ENCODE data around the gene IL10RA.
A peak's percentile ranks its signal among the peaks of the same experiment; 100 is the strongest.

IL10RA gene

DNA sequence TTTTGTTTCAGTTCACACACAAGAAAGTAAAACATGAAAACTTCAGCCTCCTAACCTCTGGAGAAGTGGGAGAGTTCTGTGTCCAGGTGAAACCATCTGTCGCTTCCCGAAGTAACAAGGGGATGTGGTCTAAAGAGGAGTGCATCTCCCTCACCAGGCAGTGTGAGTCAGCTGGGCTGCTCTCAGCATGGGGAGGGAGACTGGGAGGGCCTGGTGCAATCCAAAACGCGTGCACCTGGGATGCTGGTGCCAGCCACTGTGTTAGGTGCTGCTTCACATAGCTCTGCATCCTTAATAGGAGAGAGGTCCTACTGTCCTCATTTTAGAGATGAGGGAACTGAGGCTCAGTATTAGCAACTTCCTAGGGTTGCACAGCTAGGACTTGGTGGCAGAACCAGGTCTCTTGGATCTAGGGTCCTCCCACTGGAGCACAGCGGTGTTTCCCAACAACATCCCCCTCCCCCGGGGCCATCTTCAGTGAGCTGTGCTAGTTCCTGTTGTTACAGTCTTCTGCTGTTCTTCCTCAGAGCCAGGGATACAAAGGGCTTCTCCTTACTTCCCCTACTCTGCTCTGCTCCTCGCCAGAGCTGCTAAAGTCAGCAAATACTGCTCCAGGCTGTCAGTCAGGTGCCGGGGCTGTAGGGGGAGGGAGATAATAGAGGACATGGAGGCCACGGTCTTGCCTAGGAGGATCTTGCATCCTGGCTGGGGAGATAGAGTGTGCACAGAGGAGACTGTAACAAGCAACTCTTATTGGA, 8.0 kb downstream of the IL10RA start:
- no peak for DNase-seq

DNA sequence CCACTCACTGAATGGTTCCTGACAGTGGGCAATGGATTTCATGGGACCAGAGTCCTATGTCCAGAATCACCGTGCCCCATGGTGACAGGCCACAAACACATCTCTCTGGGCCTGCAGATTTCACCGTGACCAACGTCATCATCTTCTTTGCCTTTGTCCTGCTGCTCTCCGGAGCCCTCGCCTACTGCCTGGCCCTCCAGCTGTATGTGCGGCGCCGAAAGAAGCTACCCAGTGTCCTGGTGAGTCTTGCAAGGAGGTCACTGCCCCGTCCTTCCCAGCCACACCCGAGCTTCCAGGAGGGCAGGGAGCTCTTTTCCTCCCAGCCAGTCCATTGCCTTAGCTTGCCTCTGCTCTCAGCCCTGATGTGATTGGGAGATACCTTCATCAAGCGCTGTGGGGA, 9.3 kb downstream of the IL10RA start:
- DNase-seq, result no peak

DNA sequence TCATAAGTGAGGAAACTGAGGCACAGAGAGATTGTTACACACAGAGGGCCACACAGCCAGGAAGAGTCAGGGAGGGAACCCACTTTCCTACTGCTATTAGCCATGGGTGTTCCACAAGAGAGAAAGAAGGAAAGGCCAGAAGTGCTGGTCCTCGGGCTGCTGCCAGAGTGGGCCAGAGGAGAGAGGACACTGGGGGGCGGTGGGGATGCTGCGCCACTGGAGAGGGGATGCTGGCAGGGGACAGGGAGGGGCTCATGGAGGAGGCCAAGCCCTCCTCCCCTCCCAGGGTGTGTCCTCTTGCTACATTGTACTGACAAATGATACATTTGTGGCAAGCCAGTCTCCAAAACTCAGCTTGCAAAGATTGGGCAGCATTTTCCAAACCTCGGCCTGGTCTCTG, 9.9 kb downstream of the IL10RA start:
- DNase-seq, result no peak

DNA sequence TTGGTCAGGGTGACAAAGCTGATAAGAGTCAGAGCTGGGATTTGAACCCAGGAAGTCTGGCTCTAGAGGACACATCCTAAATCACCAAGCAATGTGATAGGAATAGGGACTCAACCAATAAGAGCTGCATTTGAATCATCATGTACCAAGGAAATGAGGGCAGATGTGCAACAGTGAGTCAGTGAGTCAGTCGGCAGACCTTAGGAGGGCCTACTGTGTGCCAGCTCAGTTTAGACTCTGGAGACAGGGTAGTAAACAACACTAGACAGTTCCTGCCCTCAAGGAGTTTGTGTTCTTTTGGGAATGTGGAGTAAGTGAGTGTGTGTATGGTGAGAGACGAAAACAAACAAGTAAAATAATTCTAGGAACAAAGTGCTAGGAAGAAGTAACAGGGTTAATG, 11.2 kb downstream of the IL10RA start:
- no peak for DNase-seq

DNA sequence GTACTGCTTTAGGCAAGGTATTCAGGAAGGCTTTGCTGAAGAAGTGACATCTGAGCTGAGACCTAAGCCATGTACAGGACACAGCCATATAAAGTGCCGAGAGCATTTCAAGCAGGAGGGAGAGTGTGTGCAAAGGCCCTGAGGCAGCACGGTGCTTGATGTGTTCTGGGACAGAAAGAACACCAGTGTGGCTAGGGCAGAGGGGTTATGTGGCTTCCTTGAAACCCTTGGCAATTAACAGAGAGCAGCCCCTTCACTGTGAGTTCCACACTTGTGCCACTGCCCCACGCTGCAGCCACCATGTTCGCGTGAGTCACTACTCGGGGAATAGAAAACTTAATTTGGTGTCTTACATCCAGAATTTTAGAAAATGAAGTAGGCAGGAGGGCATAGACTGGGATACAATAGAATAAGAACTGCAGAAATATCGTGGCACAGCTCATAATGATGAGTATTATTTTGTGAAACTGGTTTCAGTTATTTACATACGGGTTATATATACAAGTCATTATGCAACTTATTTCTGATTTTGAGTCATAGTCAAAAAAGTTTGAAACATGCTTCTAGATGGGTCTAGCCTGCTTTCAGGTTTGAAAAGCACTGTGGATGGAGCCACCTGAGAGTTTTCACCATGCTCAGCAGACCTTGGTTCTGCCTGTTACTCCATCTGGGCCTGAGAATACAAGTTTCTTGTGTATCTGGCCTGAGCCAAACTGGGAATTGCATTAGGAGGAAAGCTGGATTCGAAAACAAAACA, 11.8 kb downstream of the IL10RA start:
- DNase-seq, result no peak

DNA sequence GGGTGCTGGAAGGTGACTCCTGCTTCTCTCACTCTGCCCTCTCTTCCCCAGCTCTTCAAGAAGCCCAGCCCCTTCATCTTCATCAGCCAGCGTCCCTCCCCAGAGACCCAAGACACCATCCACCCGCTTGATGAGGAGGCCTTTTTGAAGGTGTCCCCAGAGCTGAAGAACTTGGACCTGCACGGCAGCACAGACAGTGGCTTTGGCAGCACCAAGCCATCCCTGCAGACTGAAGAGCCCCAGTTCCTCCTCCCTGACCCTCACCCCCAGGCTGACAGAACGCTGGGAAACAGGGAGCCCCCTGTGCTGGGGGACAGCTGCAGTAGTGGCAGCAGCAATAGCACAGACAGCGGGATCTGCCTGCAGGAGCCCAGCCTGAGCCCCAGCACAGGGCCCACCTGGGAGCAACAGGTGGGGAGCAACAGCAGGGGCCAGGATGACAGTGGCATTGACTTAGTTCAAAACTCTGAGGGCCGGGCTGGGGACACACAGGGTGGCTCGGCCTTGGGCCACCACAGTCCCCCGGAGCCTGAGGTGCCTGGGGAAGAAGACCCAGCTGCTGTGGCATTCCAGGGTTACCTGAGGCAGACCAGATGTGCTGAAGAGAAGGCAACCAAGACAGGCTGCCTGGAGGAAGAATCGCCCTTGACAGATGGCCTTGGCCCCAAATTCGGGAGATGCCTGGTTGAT, 12.6 kb downstream of the IL10RA start:
- DNase-seq, result no peak

DNA sequence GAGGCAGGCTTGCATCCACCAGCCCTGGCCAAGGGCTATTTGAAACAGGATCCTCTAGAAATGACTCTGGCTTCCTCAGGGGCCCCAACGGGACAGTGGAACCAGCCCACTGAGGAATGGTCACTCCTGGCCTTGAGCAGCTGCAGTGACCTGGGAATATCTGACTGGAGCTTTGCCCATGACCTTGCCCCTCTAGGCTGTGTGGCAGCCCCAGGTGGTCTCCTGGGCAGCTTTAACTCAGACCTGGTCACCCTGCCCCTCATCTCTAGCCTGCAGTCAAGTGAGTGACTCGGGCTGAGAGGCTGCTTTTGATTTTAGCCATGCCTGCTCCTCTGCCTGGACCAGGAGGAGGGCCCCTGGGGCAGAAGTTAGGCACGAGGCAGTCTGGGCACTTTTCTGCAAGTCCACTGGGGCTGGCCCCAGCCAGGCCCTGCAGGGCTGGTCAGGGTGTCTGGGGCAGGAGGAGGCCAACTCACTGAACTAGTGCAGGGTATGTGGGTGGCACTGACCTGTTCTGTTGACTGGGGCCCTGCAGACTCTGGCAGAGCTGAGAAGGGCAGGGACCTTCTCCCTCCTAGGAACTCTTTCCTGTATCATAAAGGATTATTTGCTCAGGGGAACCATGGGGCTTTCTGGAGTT, 13.3 kb downstream of the IL10RA start:
- DNase-seq, result no peak

DNA sequence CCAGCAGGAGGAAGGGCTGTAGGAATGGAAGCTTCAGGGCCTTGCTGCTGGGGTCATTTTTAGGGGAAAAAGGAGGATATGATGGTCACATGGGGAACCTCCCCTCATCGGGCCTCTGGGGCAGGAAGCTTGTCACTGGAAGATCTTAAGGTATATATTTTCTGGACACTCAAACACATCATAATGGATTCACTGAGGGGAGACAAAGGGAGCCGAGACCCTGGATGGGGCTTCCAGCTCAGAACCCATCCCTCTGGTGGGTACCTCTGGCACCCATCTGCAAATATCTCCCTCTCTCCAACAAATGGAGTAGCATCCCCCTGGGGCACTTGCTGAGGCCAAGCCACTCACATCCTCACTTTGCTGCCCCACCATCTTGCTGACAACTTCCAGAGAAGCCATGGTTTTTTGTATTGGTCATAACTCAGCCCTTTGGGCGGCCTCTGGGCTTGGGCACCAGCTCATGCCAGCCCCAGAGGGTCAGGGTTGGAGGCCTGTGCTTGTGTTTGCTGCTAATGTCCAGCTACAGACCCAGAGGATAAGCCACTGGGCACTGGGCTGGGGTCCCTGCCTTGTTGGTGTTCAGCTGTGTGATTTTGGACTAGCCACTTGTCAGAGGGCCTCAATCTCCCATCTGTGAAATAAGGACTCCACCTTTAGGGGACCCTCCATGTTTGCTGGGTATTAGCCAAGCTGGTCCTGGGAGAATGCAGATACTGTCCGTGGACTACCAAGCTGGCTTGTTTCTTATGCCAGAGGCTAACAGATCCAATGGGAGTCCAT, 14.1 kb downstream of the IL10RA start:
- no peak for DNase-seq

DNA sequence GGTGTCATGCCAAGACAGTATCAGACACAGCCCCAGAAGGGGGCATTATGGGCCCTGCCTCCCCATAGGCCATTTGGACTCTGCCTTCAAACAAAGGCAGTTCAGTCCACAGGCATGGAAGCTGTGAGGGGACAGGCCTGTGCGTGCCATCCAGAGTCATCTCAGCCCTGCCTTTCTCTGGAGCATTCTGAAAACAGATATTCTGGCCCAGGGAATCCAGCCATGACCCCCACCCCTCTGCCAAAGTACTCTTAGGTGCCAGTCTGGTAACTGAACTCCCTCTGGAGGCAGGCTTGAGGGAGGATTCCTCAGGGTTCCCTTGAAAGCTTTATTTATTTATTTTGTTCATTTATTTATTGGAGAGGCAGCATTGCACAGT, 14.6 kb downstream of the IL10RA start:
- no peak for DNase-seq

DNA sequence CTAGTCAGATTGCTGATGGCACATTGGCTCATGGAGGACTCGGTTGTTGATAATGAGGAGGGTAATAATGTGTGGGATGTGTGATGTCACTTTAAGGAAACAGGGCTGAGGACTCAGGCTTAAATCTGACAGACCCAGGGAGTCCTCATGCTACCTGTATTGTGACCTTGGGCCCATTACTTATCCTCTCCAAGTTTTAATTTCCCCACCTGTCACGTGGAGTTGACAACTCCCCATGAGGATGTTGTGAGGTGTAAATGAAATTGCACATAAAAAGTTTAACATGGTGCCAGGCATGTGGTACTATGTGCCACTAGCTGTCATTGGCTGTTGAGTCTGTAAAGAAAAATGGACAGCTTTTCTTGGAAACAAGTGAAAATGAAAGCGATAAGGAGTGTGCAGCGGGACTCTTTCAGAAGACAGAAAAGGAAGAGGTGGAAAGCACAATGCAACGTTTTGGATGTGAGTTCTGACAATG, 15.3 kb downstream of the IL10RA start:
- DNase-seq, result no peak

DNA sequence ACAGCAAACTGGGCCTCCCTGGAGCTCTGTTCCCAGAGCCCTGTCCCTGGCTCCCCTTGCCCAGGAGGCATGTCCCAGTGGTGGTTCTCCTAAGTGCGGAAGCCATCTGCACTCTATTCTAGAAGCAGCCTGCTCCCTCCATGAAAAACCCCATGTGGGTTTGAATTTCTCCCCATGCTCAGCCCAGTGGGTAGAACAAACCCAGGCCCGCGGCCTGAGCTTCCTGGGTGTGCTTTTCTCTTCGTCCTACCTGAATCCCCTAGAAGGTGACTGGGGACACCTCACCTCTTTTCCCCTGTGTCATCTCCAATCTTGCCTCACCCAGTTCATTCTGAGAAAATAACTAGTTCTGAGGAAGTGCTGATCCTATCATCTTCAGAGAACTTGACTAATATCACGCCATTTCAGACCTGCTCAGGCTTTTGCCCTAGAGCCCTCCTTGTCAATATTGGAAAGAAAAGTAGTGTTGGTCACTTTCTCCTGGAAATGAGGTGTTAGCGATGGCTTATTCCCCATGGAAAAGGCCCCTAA, 15.9 kb downstream of the IL10RA start:
- no peak for DNase-seq

DNA sequence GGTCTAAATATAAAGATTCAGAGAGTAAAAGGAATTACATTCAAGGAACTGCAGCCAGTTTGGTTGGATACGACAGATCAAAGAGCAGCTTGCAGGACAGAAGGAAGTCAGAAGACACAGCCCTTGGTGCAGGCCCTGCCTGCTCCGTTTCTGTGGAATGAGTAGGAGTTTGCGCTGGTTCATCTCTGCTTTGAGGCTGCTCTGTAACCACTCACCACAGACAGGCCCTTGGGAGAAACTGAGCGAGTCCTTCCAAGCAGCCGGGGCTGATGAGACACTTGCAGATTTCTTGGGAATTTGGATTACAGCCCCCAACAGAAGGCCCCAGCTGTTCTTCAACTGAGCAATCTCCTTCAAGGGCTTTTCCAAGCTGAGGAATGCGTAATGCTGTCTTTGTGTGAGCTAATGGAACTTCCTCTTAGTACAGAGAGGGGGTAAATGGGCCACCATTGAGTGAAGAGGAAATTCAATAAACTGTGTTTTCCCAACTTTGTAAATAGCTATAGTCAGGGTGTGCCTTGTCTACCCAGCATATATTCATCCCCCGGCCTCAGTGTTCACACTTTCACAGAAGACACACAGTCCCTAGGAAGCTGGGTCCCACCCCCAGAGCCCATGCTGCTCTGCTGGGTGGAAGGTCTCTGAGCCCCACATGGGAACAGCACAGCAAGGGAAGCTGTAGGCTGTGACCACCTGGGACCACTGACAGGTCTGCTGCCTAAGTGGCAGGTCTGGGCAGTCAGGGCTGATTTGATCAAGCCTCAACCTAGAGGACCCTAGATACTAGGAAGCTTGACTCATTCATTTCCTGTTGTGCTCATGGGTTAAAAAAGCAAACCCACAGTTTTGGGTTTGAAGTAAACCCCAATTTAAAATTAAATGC, 16.6 kb downstream of the IL10RA start:
- peak; percentile 42 for DNase-seq

DNA sequence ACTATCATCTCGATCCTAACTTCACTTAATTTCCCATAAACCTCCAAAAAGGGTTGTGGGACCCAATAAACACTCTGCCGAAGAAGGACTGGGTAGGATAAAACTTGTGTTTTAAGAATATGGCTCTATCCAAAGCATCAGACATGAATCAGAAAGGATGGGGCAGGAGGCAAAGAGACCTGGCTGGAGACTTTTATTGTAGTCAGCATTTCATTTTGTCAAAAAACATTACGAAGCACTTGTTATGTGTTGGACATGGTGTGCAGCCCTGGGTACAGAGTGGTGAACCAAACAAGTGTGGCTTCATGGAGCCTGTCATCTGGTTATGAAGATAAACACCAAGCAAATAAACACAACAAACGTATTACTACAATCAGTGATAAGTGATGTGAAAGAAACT, 17.3 kb downstream of the IL10RA start:
- DNase-seq, result no peak

DNA sequence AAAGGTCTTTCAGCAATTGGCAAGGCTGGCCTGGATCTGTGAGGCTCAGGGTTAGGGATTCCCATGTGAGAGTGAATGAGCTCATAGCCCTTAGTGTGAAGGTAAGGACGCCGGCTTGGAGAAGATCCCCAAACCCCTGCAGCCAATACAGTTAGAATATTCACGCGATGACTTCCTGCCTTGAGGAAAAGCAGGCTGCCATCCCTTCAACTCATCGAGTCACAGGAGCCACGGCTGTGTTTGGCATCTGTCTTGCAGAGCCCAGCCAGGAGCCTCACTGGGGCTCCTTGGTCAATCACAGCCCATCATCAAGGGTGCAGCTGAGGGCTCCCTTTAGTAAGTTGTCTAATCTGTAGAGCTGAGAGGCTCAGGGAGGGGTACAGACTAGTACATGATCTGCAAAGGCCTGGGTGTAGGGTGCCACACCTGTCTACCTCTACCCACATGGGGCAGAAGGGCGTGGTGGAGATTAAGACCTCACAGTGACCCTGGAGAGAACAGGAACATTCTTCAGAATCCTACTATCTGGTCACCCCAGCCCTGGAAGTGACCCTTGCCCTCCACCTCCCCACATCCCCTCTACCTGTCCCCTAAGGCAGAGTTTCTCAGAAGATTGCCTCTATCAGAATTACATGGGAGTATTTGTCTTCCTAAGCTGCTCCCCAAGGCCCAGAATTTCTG, 18.5 kb downstream of the IL10RA start:
- DNase-seq, result no peak

DNA sequence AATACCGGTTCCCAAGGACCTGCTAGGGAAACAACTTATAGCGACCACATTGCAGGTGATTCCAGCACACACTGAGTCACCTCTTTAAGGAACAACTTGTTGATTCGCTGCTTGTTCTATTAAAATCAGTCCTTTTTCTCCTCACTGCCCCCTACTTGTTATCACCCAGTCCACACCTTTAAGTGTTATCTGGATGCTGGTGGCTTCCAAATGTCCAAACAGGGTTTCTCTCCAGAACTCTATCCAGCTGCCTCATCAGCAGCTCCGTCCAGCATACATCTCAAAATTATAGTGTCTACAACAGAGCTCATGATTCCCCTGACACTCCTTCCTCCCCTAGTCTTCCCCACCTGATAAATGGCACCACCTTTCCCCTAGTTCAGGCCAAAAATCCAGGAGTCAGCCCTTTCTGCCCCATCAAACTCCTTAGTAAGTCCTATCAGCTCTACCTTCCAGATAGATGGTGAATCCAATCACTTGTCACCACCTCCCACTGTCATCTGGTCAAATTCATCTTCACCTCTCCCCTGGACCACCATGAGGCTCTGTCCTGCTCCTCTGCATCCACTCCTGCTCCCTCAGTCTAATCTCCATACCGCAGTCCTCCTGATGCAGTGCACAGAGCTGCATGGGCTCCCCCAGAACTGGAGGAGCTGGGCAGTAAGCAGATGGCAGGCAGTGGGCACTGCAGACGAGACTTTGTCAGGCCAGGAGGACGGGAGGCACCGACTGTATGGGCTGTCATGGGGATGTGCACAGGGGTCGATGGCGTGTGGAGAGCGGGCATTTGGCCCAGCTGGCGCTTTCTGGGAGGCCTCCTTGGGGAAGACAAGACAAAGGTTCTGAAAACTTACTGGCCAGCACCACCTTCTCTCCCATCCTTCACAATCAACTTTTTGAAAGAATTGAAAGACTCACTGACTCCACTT, 19.3 kb downstream of the IL10RA start:
- DNase-seq, result no peak

DNA sequence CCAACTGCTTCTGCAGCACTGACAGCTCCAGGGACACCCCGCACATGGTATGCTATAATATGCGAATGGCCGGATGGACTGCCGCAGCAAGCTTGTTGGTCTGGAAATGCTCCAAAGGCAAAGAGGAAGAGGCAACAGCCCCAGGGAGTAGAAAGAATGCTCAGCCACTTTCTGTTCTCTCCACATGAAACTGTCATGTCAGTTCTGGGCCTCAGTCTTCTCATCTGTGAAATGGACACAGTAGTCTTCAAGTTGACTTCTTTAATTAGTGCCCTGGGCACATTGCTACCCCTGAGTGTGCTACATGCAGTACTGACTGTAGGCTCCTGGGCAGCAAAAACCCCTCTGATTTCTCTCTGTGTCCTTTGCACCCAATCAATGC, 19.9 kb downstream of the IL10RA start:
- DNase-seq, result no peak

DNA sequence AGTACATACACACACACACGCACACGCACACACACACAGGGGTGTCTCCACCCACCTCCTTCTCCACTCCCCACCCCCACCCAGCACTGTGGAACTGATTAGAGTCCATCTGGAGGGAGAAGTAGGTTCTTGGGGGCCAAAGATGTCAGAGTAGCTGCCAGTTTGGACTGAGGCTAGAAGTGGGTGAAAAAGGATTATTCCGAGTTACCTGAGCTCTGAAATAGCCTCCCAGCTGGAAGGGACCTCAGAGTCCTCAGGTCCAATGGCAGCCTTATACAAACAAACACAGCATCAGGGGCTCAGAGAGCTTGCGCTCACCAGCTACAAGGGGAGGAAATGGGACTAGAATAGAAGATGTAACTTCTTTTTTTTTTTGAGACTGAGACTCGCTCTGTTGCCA, 20.8 kb downstream of the IL10RA start:
- no peak for DNase-seq

DNA sequence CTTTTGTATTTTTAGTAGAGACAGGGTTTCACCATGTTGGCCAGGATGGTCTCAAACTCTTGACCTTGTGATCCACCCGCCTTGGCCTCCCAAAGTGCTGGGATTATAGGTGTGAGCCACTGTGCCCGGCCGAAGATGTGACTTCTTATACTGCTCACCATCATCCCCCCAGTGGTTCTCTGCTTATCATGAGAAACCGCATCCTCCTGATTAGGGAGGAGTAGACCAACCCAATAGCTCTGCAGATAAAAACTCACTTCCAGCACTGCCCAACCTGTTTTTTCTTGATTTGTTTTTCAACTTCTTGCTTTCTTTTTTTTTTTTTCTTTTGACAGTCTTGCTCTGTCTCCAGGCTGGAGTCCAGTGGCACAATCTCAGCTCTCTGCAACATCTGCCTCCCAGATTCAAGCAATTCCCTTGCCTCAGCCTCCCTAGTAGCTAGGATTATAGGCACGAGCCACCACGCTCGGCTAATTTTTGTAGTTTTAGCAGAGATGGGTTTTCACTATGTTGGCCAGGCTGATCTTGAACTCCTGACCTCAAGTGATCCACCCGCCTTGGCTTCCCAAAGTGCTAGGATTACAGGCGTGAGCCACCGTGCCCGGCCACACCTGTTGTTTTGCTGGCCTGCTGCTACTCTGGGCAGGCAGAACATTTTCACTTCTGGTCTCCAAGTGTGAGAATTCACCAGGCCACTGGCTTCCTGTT, 21.5 kb downstream of the IL10RA start:
- DNase-seq, result peak; percentile 44
